Left ventricle myocardium inferior (tissue), 1 donor: ENCODE measurements around the gene RNF113A. TPM values are rescaled to one million over a fixed set of nuclear protein-coding genes. Genes with fewer than 3 reads are reported as not detected.

ENCODE experiments used
- DNase-seq: peaks from one replicate; pipeline ENCODE4 v3.0.0-alpha.2; 2020
- H3K27ac ChIP-seq: fragments of 200-600 bp; replicated peaks from 2 replicates; pipeline ENCODE4 v1.8.0; 2021
- H3K27me3 ChIP-seq: fragments of 200-600 bp; 2 replicates; pipeline ENCODE4 v1.8.0; 2021; ENCODE audit warnings: low read depth
- H3K36me3 ChIP-seq: fragments of 200-600 bp; 2 replicates; pipeline ENCODE4 v1.8.0; 2021
- H3K4me1 ChIP-seq: fragments of 200-600 bp; 2 replicates; pipeline ENCODE4 v1.8.0; 2021
- H3K4me3 ChIP-seq: fragments of 200-600 bp; 2 replicates; pipeline ENCODE4 v1.8.0; 2021; ENCODE audit warnings: mild to moderate bottlenecking, moderate library complexity
- H3K9me3 ChIP-seq: fragments of 200-600 bp; replicated peaks from 2 replicates; pipeline ENCODE4 v1.8.0; 2021
- intact Hi-C: fragments of 100-400 bp; cut with micrococcal nuclease; formaldehyde crosslinking; loops from one replicate; pipeline ENCODE4 v1.11.0; 2022
- long read RNA-seq: library from polyadenylated mRNA; unstranded; transcript quantifications from one replicate; pipeline ENCODE4 v2.0.0, GENCODE V29; 2021
- total RNA-seq: library from RNA; stranded (reverse); fragmentation: NEBNext Ultra II Directional; extraction: Animal tissue kit (Norgen Biotek cat#: 25700); gene quantifications from one replicate; pipeline ENCODE4 v1.2.1, GENCODE V29; 2021
- TF ChIP-seq, protein P1 (sequence below): fragments of 200-600 bp; IDR thresholded peaks from 2 replicates; pipeline ENCODE4 v1.8.0; 2021; ENCODE audit warnings: antibody characterized with exemption, mild to moderate bottlenecking, borderline replicate concordance
- donor health status: DM: no; HTN: yes; CAD: no; lungs with severe emphysema.

RNF113A gene
- 9.3 TPM for total RNA-seq
- long read RNA-seq, transcript RNF113A-201 (1 exons, 1,353 nt) = major isoform, 16 of 16 reads
- long read RNA-seq, partial matches to known transcripts = 0 of 16 reads
- long read RNA-seq, other reads (novel, unspliced or antisense) = 0 of 16 reads

DNA sequence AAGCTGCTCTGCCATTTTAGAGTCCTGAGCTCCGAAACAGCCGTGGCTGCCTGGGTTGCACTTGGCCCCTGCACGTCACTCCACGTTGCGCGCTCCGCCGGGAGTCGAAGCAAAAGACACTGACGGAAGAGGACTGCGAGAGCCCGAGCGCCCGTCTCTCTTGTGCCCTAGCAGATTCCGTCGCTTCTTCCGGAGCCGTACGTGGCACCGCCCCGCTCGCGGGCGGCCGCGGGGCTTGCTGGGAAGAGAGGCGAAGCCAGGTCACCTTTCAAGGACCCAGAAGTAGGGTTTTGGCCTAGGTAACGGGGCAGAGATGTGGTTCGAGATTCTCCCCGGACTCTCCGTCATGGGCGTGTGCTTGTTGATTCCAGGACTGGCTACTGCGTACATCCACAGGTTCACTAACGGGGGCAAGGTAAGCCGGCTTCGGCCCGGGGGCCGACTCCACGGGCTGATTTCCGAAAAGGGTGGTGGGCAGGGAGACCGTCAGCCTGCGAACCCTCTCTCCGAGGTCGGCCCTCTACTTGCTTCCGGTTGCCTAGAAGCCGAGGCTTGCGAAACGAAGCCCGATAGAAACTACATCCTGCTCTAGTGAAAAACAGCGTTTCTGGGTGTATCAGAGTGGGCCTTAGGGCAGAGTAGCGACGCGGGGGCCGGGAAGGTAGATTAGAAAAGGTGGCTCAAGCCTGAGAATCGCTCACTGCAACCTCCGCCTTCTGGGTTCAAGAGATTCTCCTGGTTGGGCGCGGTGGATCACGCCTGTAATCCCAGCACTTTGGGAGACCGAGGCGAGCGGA is at the start of gene RNF113A, which contains the start of gene NDUFA1:
TSS of gene RNF113A (minus strand) at position 135 of the 797 bp plus-strand sequence. CDS start at position 15, 120 bp downstream.
TSS of gene NDUFA1 (plus strand) at position 234 of the 797 bp plus-strand sequence. CDS start at position 314, 80 bp downstream.
- DNase-seq = peak; percentile 82
- no peaks in the 10 kb centered on the region for H3K27me3 ChIP-seq
- H3K36me3 ChIP-seq = peaks cover 14% of the 10 kb centered on the region
- intact Hi-C loops = no loop called here
- peak within 1 kb of the TSS; percentile 77 for H3K4me3 ChIP-seq
- TF ChIP-seq, protein P1, sequence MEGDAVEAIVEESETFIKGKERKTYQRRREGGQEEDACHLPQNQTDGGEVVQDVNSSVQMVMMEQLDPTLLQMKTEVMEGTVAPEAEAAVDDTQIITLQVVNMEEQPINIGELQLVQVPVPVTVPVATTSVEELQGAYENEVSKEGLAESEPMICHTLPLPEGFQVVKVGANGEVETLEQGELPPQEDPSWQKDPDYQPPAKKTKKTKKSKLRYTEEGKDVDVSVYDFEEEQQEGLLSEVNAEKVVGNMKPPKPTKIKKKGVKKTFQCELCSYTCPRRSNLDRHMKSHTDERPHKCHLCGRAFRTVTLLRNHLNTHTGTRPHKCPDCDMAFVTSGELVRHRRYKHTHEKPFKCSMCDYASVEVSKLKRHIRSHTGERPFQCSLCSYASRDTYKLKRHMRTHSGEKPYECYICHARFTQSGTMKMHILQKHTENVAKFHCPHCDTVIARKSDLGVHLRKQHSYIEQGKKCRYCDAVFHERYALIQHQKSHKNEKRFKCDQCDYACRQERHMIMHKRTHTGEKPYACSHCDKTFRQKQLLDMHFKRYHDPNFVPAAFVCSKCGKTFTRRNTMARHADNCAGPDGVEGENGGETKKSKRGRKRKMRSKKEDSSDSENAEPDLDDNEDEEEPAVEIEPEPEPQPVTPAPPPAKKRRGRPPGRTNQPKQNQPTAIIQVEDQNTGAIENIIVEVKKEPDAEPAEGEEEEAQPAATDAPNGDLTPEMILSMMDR = no peak
- H3K9me3 ChIP-seq = no peaks in the 10 kb centered on the region
- peaks cover 21% of the 10 kb centered on the region for H3K4me1 ChIP-seq
- H3K27ac ChIP-seq = peak within 1 kb of the TSS; percentile 93

DNA sequence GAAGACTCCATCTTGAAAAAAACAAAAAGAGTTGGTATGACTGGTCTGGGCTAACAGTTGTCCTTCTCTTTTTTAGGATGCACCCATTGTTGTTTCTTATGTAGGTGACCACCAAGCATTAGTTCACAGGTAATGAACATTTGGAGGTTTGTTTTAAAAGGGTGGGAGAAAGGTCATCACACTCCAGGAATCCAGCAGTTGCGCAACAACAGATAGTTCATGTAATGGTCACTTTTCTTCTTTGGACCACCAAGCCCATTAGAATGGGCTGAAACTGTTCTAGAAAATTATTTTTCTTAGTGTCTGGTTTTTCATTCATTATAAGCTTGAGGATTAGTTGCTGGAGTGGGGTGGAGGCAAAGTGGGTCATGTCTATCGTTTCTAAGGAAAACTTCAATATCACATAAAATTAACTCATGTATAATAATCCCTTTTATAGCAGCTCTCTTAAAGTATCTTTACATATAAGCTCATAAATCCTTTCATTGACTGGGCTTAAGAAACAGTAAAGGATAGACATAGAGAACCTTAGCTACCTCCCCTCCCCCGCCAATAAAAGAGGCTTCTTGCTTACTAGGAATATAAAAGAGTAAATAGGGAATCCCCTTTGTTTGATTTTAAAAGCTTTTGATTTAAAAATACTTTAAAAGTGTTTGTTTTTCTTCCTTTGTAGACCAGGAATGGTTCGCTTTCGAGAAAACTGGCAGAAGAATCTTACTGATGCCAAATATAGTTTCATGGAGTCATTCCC is 48.5 kb upstream of the RNF113A start:
- intact Hi-C loops = no loop called here
- Histone ChIP-seq H3K9me3 (no peaks in the 10 kb centered on the region), H3K27ac (no peak overlapping the region), H3K36me3 (peaks cover 12% of the 10 kb centered on the region), H3K4me1 (no peaks in the 10 kb centered on the region), H3K27me3 (no peaks in the 10 kb centered on the region), H3K4me3 (no peak overlapping the region)
- TF ChIP-seq, protein P1 = no peak
- DNase-seq = no peak

DNA sequence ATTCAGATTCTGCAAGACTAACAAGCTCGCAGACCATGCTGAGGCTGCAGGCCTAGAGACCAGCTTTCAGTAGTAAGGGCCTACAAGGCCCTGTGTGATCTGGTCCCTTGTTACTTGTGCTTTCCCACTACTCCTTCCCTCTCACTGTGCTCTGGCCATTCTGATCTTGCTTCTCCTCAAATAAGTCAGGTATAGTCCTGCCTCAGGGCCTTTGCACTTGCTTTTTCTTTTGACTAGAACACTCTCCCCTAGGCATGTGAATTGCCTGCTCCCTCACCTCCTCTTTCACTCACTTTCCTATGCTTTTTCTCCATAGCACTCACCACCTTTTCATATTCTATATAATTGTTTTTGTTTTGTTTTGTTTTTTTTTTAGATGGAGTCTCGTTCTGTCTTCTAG is 46.3 kb upstream of the RNF113A start:
- Histone ChIP-seq H3K27ac (no peak overlapping the region), H3K27me3 (no peaks in the 10 kb centered on the region), H3K4me1 (no peaks in the 10 kb centered on the region), H3K36me3 (no peaks in the 10 kb centered on the region), H3K4me3 (no peak overlapping the region), H3K9me3 (no peaks in the 10 kb centered on the region)
- TF ChIP-seq, protein P1 = no peak
- DNase-seq = no peak
- intact Hi-C loops = no loop called here

GRCh38 chrX:119916310-119916709 is 44.8 kb upstream of the RNF113A start:
- intact Hi-C loops = no loop called here
- H3K4me3 ChIP-seq = no peak overlapping the region

GRCh38 chrX:119900976-119901375 is 29.4 kb upstream of the RNF113A start:
- intact Hi-C loops = no loop called here
- TF ChIP-seq, protein P1 = no peak
- Histone ChIP-seq H3K4me3 (no peak overlapping the region), H3K36me3 (no peaks in the 10 kb centered on the region), H3K4me1 (no peaks in the 10 kb centered on the region), H3K27me3 (no peaks in the 10 kb centered on the region), H3K9me3 (no peaks in the 10 kb centered on the region), H3K27ac (no peak overlapping the region)
- no peak for DNase-seq

More at GRCh38 chrX:119916310-119916709, 44.8 kb upstream of the RNF113A start:
- no peaks in the 10 kb centered on the region for H3K36me3 ChIP-seq
- H3K27me3 ChIP-seq = no peaks in the 10 kb centered on the region
- H3K9me3 ChIP-seq = no peaks in the 10 kb centered on the region
- TF ChIP-seq, protein P1 = no peak
- no peak for DNase-seq
- H3K27ac ChIP-seq = no peak overlapping the region
- no peaks in the 10 kb centered on the region for H3K4me1 ChIP-seq
